ENCODE measurements around the gene RPRML.

DNA sequence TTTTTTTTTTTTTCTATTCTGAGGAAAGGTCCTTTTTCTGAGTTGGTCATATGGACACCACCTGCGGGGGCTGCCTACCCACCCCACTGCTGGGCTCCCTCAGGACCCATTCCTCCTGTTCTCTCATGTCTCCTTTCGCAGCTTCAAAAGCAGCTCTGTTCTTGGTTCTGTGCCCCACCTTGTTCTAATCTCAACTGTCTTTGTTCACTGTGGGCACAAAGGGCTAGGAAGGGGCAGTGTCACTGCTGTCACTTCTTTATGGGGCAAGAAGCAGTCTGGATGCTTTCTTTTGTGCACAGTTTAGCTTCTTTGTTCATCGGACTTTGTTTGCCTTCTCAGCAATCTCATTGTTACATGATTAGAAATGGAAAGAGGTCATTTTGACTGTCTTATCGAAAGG, 49.0 kb downstream of the RPRML start:
- TF ChIP-seq, protein P1, sequence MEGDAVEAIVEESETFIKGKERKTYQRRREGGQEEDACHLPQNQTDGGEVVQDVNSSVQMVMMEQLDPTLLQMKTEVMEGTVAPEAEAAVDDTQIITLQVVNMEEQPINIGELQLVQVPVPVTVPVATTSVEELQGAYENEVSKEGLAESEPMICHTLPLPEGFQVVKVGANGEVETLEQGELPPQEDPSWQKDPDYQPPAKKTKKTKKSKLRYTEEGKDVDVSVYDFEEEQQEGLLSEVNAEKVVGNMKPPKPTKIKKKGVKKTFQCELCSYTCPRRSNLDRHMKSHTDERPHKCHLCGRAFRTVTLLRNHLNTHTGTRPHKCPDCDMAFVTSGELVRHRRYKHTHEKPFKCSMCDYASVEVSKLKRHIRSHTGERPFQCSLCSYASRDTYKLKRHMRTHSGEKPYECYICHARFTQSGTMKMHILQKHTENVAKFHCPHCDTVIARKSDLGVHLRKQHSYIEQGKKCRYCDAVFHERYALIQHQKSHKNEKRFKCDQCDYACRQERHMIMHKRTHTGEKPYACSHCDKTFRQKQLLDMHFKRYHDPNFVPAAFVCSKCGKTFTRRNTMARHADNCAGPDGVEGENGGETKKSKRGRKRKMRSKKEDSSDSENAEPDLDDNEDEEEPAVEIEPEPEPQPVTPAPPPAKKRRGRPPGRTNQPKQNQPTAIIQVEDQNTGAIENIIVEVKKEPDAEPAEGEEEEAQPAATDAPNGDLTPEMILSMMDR (IDR thresholded peaks at IDR 0.05) = no peak
- TF ChIP-seq POLR2A (IDR thresholded peaks at IDR 0.05) = no peak

All from heart left ventricle (tissue), 13 donors.